HFF-Myc (cell line): Measurements from ENCODE around the gene NUMBL.
A peak's percentile ranks its signal among the peaks of the same experiment; 100 is the strongest.

Source experiments
- DNase-seq: peaks from one replicate; pipeline ENCODE4 v3.0.0-alpha.2; 2011; ENCODE audit warnings: low read depth; ENCODE audit errors: extremely low read depth
- H3K4me3 ChIP-seq: replicated peaks from 2 replicates; pipeline ENCODE4 v1.5.1; 2011; ENCODE audit warnings: low read depth, mild to moderate bottlenecking, control low read depth, low read length
- CTCF ChIP-seq: IDR thresholded peaks from 2 replicates; pipeline ENCODE4 v1.5.1; 2012; ENCODE audit warnings: mild to moderate bottlenecking, low read depth, low read length, control low read depth; ENCODE audit errors: missing control alignments

NUMBL gene

GRCh38 chr19:40666803-40667438, 23.5 kb downstream of the NUMBL start:
- H3K4me3 ChIP-seq, result no peak overlapping the region
- TF ChIP-seq CTCF, result no peak
- DNase-seq, result no peak

- DNase-seq, result no peak
- peak overlapping the region; percentile 54 for H3K4me3 ChIP-seq
- no peak for TF ChIP-seq CTCF
Measured at GRCh38 chr19:40663695-40664692, 26.5 kb downstream of the NUMBL start.

- TF ChIP-seq CTCF, result peak; percentile 88
- DNase-seq, result peak; percentile 57
- H3K4me3 ChIP-seq, result peak overlapping the region; percentile 54
Measured at GRCh38 chr19:40662925-40663694, 27.3 kb downstream of the NUMBL start.

GRCh38 chr19:40661616-40662015, 28.8 kb downstream of the NUMBL start:
- H3K4me3 ChIP-seq, result no peak overlapping the region
- DNase-seq, result no peak
- no peak for TF ChIP-seq CTCF

- no peak overlapping the region for H3K4me3 ChIP-seq
- TF ChIP-seq CTCF, result no peak
- no peak for DNase-seq
Measured at GRCh38 chr19:40659566-40659965, 30.9 kb downstream of the NUMBL start.

- DNase-seq, result no peak
- TF ChIP-seq CTCF, result no peak
- no peak overlapping the region for H3K4me3 ChIP-seq
Measured at GRCh38 chr19:40659116-40659515, 31.3 kb downstream of the NUMBL start.
